ENCODE data around the gene P4HA2. TPM values are rescaled to one million over a fixed set of nuclear protein-coding genes. Genes with fewer than 3 reads are reported as not detected.

P4HA2 gene
- total RNA-seq, 5 donors from 2014 or later (not counting 1 experiment from before 2014, with no cell fraction given) = 0.50 to 0.99 (median 0.98) TPM; not detected in 2

DNA sequence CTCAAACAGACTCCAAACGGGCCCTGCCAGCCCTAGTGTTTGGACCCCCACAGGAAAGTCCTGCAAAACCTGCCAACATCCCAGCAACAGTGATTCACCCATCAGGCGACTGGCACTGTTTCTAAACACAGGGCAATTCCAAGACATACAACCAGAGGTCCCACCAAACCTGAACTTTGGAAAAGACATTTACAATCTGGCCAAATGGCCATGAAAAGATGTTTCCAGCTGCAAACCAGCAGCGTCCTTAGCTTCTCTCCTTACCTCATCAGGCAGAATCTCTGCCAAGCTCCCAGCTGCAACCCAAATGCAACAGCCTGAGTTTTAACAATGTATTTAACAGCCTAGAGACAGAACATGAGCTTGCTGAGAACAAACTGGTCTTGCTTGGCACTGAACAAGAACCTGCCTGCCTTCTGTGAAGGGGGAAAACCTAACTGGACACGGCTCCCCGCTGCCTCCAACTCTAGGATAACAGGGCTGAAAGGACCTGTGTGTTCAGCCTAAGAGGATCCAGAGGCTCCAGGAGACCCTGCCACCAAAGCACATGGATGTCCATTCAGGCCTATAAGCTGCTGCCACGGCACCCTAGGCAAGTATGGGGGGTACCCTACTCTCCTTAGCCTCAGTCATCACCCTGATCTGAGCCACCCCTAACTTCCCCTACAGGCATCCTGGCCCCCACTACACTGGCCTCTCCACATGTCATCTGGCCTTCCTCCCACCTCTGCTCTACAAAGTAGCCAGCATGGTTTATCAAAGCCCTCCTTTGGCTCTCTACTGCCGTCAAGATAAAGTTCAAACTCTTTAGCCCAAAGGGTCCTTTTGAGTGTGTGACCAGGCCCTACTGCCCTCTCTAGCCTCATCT lies 5.6 kb downstream of the P4HA2 start:
- Mint-ChIP-seq H3K27me3 (peaks cover 10% of the 10 kb centered on the region in 2 donors), H3K4me1 (peaks cover 10 to 15% (median 12%) of the 10 kb centered on the region in 3 donors), H3K36me3 (no peaks in the 10 kb centered on the region), H3K27ac (no peak overlapping the region), H3K9me3 (no peaks in the 10 kb centered on the region), H3K4me3 (no peak overlapping the region)
- H3K36me3 ChIP-seq (ENCODE audit: control insufficient read depth in 2 of 2, extremely low read depth in 1 of 2, insufficient read depth in 1 of 2, low read length in 1 of 2) = no peaks in the 10 kb centered on the region
- DNase-seq (no peak), ATAC-seq (replicated peaks in 1 of 4) (no peak)
- POLR2A ChIA-PET = no interaction called here
- no peak overlapping the region for H3K27ac ChIP-seq (ENCODE audit: low read length)
- H3K27me3 ChIP-seq (replicated peaks in 1 of 2; ENCODE audit: control insufficient read depth in 2 of 2, extremely low read depth in 1 of 2, insufficient read depth in 2 of 2, low read length in 1 of 2) = peaks cover 3 to 14% of the 10 kb centered on the region in 2 experiments
- H3K4me3 ChIP-seq (ENCODE audit: control insufficient read depth in 1 of 2, extremely low read depth in 1 of 2, low read length in 1 of 2) = no peak overlapping the region
- no peaks in the 10 kb centered on the region for H3K9me3 ChIP-seq
- CTCF ChIA-PET = no interaction called here
- WGBS (ENCODE audit: insufficient coverage) = 85% methylated on average over 5 of the region's 7 CpGs
- H3K4me1 ChIP-seq (ENCODE audit: control insufficient read depth in 1 of 2, extremely low read depth in 1 of 2, insufficient read depth in 2 of 2, low read length in 2 of 2) = peaks cover 0 to 7% of the 10 kb centered on the region in 2 experiments

DNA sequence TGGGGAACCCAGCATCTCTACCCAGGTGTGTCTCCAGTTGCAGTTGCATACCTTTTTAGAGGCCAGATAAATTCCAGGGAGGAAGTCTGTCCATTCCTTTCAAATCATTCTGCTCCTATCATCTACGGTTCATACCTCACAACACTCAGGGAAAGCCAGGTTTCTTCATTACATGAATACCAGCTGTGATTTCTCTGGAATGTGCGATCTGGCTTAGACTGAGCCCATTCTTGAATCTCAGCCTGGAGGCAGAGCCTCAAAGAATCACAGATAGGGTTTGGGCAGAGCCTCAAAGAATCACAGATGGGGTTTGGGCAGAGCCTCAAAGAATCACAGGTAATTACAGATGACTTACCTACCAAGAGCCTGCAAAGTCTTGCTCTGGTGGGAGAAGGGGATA lies 7.2 kb downstream of the P4HA2 start:
- 86% methylated on average over 1 of the region's 2 CpGs for WGBS (ENCODE audit: insufficient coverage)
- H3K4me3 Mint-ChIP-seq = no peak overlapping the region

DNA sequence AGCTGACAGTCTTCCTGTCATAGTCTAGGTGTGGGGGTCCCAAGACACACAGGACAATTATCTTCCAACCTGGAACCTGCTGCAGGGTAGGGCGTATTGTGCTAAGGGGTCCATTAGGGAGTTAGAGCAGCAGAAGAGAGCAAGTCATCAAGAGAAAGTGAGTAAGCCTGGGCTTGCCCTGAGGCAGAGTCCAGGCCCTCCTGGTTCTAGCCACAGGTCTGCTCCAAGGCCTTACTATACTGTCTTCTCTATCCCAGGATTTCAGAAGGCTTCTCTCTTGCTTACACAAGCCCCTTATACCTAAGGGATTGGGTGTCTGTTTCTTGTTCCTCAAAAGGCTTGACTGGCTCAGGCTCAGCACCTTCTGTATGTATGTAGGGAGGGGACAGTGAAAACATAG lies 7.7 kb downstream of the P4HA2 start:
- ChIA-PET POLR2A (no interaction called here), CTCF (no interaction called here)
- Mint-ChIP-seq H3K4me1 (peaks cover under 1 to 2% (median under 1%) of the 10 kb centered on the region in 3 donors), H3K9me3 (no peaks in the 10 kb centered on the region), H3K36me3 (no peaks in the 10 kb centered on the region), H3K4me3 (no peak overlapping the region), H3K27ac (no peak overlapping the region), H3K27me3 (peaks cover 0 to under 1% of the 10 kb centered on the region in 2 donors)
- Histone ChIP-seq H3K27me3 (replicated peaks in 1 of 2; ENCODE audit: control insufficient read depth in 2 of 2, extremely low read depth in 1 of 2, insufficient read depth in 2 of 2, low read length in 1 of 2) (no peaks in the 10 kb centered on the region), H3K27ac (ENCODE audit: low read length) (no peak overlapping the region), H3K4me3 (ENCODE audit: control insufficient read depth in 1 of 2, extremely low read depth in 1 of 2, low read length in 1 of 2) (no peak overlapping the region), H3K4me1 (ENCODE audit: control insufficient read depth in 1 of 2, extremely low read depth in 1 of 2, insufficient read depth in 2 of 2, low read length in 2 of 2) (no peaks in the 10 kb centered on the region), H3K9me3 (no peaks in the 10 kb centered on the region), H3K36me3 (ENCODE audit: control insufficient read depth in 2 of 2, extremely low read depth in 1 of 2, insufficient read depth in 1 of 2, low read length in 1 of 2) (no peaks in the 10 kb centered on the region)
- no peak for ATAC-seq (replicated peaks in 1 of 4)
- DNase-seq = no peak
- no CpG with 5 or more reads among the region's 1 CpG for WGBS (ENCODE audit: insufficient coverage)

More for the DNA sequence above, 7.2 kb downstream of the P4HA2 start:
- ChIA-PET CTCF (no interaction called here), POLR2A (no interaction called here)
- Histone ChIP-seq H3K36me3 (ENCODE audit: control insufficient read depth in 2 of 2, extremely low read depth in 1 of 2, insufficient read depth in 1 of 2, low read length in 1 of 2) (no peaks in the 10 kb centered on the region), H3K27me3 (replicated peaks in 1 of 2; ENCODE audit: control insufficient read depth in 2 of 2, extremely low read depth in 1 of 2, insufficient read depth in 2 of 2, low read length in 1 of 2) (peaks cover 0 to 5% of the 10 kb centered on the region in 2 experiments), H3K4me1 (ENCODE audit: control insufficient read depth in 1 of 2, extremely low read depth in 1 of 2, insufficient read depth in 2 of 2, low read length in 2 of 2) (peaks cover 0 to 1% of the 10 kb centered on the region in 2 experiments), H3K9me3 (no peaks in the 10 kb centered on the region), H3K4me3 (ENCODE audit: control insufficient read depth in 1 of 2, extremely low read depth in 1 of 2, low read length in 1 of 2) (no peak overlapping the region), H3K27ac (ENCODE audit: low read length) (no peak overlapping the region)
- H3K9me3 Mint-ChIP-seq = no peaks in the 10 kb centered on the region
- DNase-seq (no peak), ATAC-seq (replicated peaks in 1 of 4) (no peak)
- no peaks in the 10 kb centered on the region for H3K36me3 Mint-ChIP-seq
- peaks cover 5 to 7% (median 6%) of the 10 kb centered on the region in 3 donors for H3K4me1 Mint-ChIP-seq
- peaks cover 2 to 6% of the 10 kb centered on the region in 2 donors for H3K27me3 Mint-ChIP-seq
- no peak overlapping the region for H3K27ac Mint-ChIP-seq

GRCh38 chr5:132219289-132219970 lies 8.2 kb downstream of the P4HA2 start:
- no peaks in the 10 kb centered on the region for H3K9me3 ChIP-seq
- H3K27me3 ChIP-seq (replicated peaks in 1 of 2; ENCODE audit: control insufficient read depth in 2 of 2, extremely low read depth in 1 of 2, insufficient read depth in 2 of 2, low read length in 1 of 2) = no peaks in the 10 kb centered on the region
- ChIA-PET POLR2A (no interaction called here), CTCF (no interaction called here)
- Mint-ChIP-seq H3K27ac (no peak overlapping the region), H3K4me1 (peaks cover 0 to 2% (median 0%) of the 10 kb centered on the region in 3 donors), H3K9me3 (no peaks in the 10 kb centered on the region), H3K4me3 (no peak overlapping the region), H3K36me3 (no peaks in the 10 kb centered on the region), H3K27me3 (no peaks in the 10 kb centered on the region)
- no peaks in the 10 kb centered on the region for H3K4me1 ChIP-seq (ENCODE audit: control insufficient read depth in 1 of 2, extremely low read depth in 1 of 2, insufficient read depth in 2 of 2, low read length in 2 of 2)
- no peak overlapping the region for H3K4me3 ChIP-seq (ENCODE audit: control insufficient read depth in 1 of 2, extremely low read depth in 1 of 2, low read length in 1 of 2)
- no peak for DNase-seq
- H3K36me3 ChIP-seq (ENCODE audit: control insufficient read depth in 2 of 2, extremely low read depth in 1 of 2, insufficient read depth in 1 of 2, low read length in 1 of 2) = no peaks in the 10 kb centered on the region
- WGBS (ENCODE audit: insufficient coverage) = 97% methylated on average over 5 of the region's 6 CpGs
- ATAC-seq (replicated peaks in 1 of 4) = no peak
- no peak overlapping the region for H3K27ac ChIP-seq (ENCODE audit: low read length)

- Mint-ChIP-seq H3K27ac (no peak overlapping the region), H3K4me3 (no peak overlapping the region), H3K27me3 (no peaks in the 10 kb centered on the region), H3K4me1 (peaks cover 0 to 2% (median 0%) of the 10 kb centered on the region in 3 donors), H3K9me3 (no peaks in the 10 kb centered on the region), H3K36me3 (no peaks in the 10 kb centered on the region)
- no peak for ATAC-seq (replicated peaks in 1 of 4)
- ChIA-PET CTCF (no interaction called here), POLR2A (no interaction called here)
- H3K36me3 ChIP-seq (ENCODE audit: control insufficient read depth in 2 of 2, extremely low read depth in 1 of 2, insufficient read depth in 1 of 2, low read length in 1 of 2) = no peaks in the 10 kb centered on the region
- no peak overlapping the region for H3K27ac ChIP-seq (ENCODE audit: low read length)
- no peaks in the 10 kb centered on the region for H3K4me1 ChIP-seq (ENCODE audit: control insufficient read depth in 1 of 2, extremely low read depth in 1 of 2, insufficient read depth in 2 of 2, low read length in 2 of 2)
- WGBS (ENCODE audit: insufficient coverage) = no CpG with 5 or more reads among the region's 4 CpGs
- H3K9me3 ChIP-seq = no peaks in the 10 kb centered on the region
- H3K27me3 ChIP-seq (replicated peaks in 1 of 2; ENCODE audit: control insufficient read depth in 2 of 2, extremely low read depth in 1 of 2, insufficient read depth in 2 of 2, low read length in 1 of 2) = no peaks in the 10 kb centered on the region
- H3K4me3 ChIP-seq (ENCODE audit: control insufficient read depth in 1 of 2, extremely low read depth in 1 of 2, low read length in 1 of 2) = no peak overlapping the region
- DNase-seq = no peak
Measured at GRCh38 chr5:132218321-132218720, 9.3 kb downstream of the P4HA2 start.

GRCh38 chr5:132215329-132215728 lies 12.3 kb downstream of the P4HA2 start:
- Mint-ChIP-seq H3K4me3 (no peak overlapping the region), H3K36me3 (no peaks in the 10 kb centered on the region), H3K27me3 (no peaks in the 10 kb centered on the region), H3K27ac (no peak overlapping the region), H3K4me1 (no peaks in the 10 kb centered on the region), H3K9me3 (no peaks in the 10 kb centered on the region)
- Histone ChIP-seq H3K9me3 (no peaks in the 10 kb centered on the region), H3K4me3 (ENCODE audit: control insufficient read depth in 1 of 2, extremely low read depth in 1 of 2, low read length in 1 of 2) (no peak overlapping the region), H3K36me3 (ENCODE audit: control insufficient read depth in 2 of 2, extremely low read depth in 1 of 2, insufficient read depth in 1 of 2, low read length in 1 of 2) (no peaks in the 10 kb centered on the region), H3K27ac (ENCODE audit: low read length) (no peak overlapping the region), H3K27me3 (replicated peaks in 1 of 2; ENCODE audit: control insufficient read depth in 2 of 2, extremely low read depth in 1 of 2, insufficient read depth in 2 of 2, low read length in 1 of 2) (peaks cover 0 to 2% of the 10 kb centered on the region in 2 experiments), H3K4me1 (ENCODE audit: control insufficient read depth in 1 of 2, extremely low read depth in 1 of 2, insufficient read depth in 2 of 2, low read length in 2 of 2) (no peaks in the 10 kb centered on the region)
- WGBS (ENCODE audit: insufficient coverage) = 67% methylated on average over 1 of the region's 5 CpGs
- ChIA-PET POLR2A (no interaction called here), CTCF (interaction anchor here in 1 of 2 donors (0.6 kb wide), 1 partner anchor 385 kb away, joined by 4 read pairs; no protein-coding TSS in a partner anchor)
- ATAC-seq (replicated peaks in 1 of 4) (no peak), DNase-seq (no peak)

Measured in T-cell (primary cell).